NT2/D1 (cell line): ENCODE results near the gene LOXHD1.

Source experiments
- YY1 ChIP-seq: IDR thresholded peaks from 2 replicates; pipeline ENCODE4 v1.6.1; 2011; ENCODE audit not compliant: insufficient read length, insufficient read depth
- ZNF274 ChIP-seq: IDR thresholded peaks from 2 replicates; pipeline ENCODE4 v1.6.1; 2011; ENCODE audit warnings: mild to moderate bottlenecking, low read depth, low read length

DNA sequence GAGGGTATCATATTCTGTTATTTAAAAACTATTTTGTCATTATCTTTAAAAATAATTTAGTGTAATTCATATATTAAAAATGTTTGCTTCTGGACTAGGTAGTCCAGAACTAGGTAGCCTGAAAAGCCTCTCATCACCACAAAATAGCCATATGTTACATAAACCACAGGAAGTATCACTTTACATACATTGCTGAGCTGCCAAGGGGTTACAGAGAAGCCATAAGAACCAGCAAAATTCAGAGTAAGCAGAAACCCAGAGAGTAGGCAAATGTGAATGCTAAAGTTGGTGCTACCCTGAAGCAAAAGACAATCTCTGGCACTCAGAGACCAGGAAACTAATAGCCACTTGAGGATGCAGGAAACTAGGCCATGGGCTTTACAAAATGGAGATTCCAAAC lies 60.9 kb downstream of the LOXHD1 start:
- TF ChIP-seq YY1 (no peak), ZNF274 (no peak)
